GM12875 (cell line): ENCODE data around the gene SH2B2.
"Not testable (repeated sequence)": the region's sequence is repeated elsewhere in the genome, so short reads cannot be mapped to it uniquely, and the experiment has no call there.

Experiments
- H3K4me3 ChIP-seq: one replicate; pipeline ENCODE4 v1.5.1; 2011; ENCODE audit warnings: low read depth, low read length, control low read depth
- TF ChIP-seq, protein P1 (sequence below): IDR thresholded peaks from 2 replicates; pipeline ENCODE4 v1.5.1; 2011; ENCODE audit warnings: low read depth, mild to moderate bottlenecking, control low read depth, inconsistent platforms, low read length, moderate library complexity, borderline replicate concordance; ENCODE audit not compliant: insufficient read depth

SH2B2 gene

DNA sequence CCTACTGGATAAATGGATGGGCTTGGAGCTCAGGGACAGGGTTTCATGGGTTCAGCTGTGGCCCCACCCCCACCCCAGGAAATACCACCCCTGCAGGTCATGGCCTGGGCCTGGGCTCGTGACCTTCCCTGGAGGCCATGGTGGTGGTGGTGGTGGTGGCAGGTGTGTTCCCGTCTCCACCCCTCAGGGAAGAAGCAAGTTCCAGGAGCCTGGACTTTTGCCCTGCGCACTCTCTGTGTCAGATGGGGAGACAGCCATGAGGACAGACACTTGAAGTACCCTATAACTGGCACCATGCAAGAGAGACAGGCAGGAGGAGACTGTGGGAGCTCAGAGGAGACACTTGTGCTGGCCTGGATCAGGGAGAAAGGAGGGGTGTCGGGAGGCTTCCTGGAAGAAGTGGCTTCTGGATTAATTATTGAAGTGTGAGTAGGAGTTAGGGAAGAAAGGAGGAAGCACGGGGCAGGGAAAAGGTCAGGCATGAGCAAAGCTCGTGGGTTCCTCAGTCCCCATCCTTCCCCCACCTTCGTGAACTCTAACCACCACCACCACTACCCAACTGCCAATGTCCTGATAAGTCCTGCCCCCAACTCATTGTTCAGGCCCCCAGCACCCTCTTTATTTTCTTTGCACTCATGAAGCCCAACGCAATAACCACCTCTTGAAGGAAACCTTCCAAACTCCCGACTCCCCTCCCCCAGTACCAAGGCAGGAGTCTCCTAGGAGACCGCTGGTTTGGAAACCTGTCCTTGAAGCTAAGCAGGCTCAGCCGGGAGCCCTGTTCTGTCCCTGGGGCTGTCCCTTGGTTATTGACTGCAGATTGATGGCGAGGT is 8.9 kb downstream of the SH2B2 start:
- TF ChIP-seq, protein P1, sequence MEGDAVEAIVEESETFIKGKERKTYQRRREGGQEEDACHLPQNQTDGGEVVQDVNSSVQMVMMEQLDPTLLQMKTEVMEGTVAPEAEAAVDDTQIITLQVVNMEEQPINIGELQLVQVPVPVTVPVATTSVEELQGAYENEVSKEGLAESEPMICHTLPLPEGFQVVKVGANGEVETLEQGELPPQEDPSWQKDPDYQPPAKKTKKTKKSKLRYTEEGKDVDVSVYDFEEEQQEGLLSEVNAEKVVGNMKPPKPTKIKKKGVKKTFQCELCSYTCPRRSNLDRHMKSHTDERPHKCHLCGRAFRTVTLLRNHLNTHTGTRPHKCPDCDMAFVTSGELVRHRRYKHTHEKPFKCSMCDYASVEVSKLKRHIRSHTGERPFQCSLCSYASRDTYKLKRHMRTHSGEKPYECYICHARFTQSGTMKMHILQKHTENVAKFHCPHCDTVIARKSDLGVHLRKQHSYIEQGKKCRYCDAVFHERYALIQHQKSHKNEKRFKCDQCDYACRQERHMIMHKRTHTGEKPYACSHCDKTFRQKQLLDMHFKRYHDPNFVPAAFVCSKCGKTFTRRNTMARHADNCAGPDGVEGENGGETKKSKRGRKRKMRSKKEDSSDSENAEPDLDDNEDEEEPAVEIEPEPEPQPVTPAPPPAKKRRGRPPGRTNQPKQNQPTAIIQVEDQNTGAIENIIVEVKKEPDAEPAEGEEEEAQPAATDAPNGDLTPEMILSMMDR: no peak
- no peak overlapping the region for H3K4me3 ChIP-seq

DNA sequence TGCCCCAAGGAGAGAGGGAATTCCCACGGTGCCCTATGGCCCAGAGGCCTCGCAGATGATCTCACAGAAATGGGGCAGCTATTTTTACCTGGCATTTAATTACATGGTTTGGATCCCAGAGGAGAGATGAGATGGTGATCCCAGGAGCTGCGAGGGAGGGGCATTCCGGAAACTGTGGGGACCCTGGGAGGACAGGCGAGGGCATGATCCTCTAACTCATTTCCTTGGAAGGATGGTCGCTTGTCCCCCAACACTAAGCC is 9.4 kb downstream of the SH2B2 start:
- H3K4me3 ChIP-seq: no peak overlapping the region
- TF ChIP-seq, protein P1: no peak

DNA sequence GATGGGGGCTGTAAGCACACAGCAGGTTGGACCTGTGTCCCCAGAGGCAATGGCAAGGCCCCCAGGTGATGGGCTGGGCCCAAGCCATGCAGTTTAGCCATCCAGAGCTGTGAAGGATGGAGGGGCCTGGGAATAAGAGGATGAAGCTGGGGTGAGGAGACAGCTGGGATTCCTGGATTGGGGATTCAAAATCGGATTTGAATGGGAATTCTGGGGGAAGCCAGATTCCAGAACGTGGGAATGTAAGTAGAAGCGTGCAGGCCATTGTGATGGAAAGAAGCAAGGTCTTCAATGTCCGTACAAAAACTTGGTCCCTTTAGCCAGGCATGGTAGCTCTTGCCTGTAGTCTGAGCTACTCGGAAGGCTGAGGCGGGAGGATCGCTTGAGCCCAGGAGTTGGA is 9.8 kb downstream of the SH2B2 start:
- H3K4me3 ChIP-seq: no peak overlapping the region
- TF ChIP-seq, protein P1: no peak

DNA sequence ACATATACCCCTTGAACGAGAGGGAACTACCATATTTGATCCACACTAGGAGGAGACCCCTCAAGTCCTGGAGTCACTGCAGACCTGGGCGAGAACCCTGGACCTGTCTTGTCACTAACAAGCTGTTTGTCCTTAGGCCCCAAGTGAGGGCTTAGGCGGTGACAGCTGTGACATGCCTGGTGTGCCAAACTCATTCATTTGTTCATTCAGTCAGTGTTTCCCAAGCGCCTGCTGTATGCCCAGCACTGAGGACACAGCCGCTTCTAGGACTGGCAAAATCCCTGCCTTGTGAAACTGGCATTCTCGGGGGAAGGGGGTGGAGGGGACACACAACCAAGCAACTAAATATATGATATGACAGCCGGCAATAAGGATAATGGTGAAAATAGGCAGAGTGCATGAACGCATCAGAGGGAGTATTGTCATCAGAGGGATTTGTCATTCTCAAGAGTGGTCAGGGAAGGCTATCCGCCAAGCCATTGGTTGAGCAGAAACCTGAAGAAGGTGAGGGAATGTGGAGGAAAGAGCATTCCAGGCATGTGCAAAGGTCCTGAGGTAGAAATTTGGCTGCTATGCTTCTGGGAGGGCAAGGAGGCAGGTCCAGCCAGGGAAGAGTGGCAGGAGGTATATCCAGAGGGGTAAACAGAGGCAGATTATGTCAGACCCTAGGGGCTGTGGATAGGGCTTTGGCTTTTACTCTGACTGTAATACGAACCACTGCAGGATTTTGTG is 11.0 kb downstream of the SH2B2 start:
- TF ChIP-seq, protein P1: no peak

DNA sequence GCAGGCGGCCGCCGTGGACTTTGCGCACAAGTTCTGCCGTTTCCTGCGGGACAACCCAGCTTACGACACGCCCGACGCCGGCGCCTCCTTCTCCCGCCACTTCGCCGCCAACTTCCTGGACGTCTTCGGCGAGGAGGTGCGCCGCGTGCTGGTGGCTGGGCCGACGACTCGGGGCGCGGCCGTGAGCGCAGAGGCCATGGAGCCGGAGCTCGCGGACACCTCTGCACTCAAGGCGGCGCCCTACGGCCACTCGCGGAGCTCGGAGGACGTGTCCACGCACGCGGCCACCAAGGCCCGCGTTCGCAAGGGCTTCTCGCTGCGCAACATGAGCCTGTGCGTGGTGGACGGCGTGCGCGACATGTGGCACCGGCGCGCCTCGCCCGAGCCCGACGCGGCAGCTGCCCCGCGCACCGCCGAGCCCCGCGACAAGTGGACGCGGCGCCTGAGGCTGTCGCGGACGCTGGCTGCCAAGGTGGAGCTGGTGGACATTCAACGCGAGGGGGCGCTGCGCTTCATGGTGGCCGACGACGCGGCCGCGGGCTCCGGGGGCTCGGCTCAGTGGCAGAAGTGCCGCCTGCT is 14.1 kb downstream of the SH2B2 start:
- TF ChIP-seq, protein P1: no peak
- no peak overlapping the region for H3K4me3 ChIP-seq

More for the DNA sequence above, 11.0 kb downstream of the SH2B2 start:
- no peak overlapping the region for H3K4me3 ChIP-seq

DNA sequence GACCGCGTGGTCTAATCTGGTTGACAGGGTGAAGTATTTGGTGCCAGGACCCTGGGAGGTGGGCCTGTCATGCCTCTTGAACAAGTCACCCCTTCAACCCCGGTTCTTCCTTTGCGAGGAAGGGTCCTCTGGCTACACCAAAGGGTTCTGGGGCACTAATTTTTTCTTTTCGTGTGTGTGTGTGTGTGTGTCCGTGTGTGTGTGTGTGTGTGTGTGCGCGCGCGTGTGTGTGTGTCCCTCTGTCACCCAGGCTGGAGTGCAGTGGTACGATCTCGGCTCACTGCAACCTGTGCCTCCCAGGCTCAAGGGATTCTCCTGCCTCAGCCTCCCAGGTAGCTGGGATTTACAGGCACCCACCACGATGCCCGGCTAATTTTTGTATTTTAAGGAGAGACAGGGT is 14.7 kb downstream of the SH2B2 start:
- H3K4me3 ChIP-seq: not testable (repeated sequence)

DNA sequence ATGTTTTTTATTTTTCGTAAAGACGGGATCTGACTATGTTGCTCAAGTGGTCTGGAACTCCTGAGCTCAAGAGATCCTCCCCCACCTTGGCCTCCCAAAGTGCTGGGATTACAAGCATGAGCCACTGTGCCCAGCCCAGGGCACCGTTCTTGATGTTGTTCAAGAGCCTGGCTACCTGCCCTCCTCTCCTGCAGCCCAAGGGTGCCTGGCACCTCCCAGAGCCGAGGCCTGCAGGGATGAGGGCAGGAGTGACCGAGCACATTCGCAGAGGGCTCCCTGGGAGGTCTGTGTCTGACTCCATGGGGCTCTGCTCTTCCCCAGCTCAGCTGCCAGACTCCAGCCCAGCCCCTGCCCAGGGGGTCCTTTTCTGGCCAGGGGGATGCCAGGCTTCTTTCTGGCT is 15.4 kb downstream of the SH2B2 start:
- H3K4me3 ChIP-seq: no peak overlapping the region
- TF ChIP-seq, protein P1: no peak
